AML-193 (cell line): ENCODE data around the gene WFDC2.

Experiments
- DNase-seq, 2 experiments: peaks; one replicate each; lab custom pipeline; 2025; lab: John Stamatoyannopoulos, UW

The WFDC2 gene

GRCh38 chr20:45497971-45498494, 28.5 kb downstream of the WFDC2 start:
- no peak for DNase-seq

- DNase-seq = no peak
Measured at GRCh38 chr20:45500022-45500421, 30.5 kb downstream of the WFDC2 start.

- DNase-seq = no peak
Measured at GRCh38 chr20:45501600-45501999, 32.0 kb downstream of the WFDC2 start.

GRCh38 chr20:45502561-45502960, 33.0 kb downstream of the WFDC2 start:
- DNase-seq = no peak

DNA sequence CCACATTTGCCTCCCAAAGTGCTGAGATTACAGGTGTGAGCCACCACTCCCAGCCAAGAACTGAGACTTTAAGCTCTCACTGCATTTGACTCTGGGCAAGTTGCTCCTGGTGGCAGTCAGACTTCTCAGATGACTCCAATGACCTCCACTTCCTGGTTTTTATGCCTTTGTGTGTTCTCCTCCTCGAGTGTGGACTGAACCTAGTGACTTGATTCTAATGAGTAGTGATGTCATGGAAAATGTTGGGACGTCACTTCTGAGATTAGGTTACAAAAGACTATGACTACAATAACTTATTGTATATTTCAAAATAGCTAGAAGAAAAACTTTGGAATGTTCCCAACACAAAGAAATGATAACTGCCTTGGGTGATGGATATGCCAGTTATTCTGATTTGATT, 33.9 kb downstream of the WFDC2 start:
- no peak for DNase-seq

- no peak for DNase-seq
Measured at GRCh38 chr20:45506398-45506797, 36.8 kb downstream of the WFDC2 start.

DNA sequence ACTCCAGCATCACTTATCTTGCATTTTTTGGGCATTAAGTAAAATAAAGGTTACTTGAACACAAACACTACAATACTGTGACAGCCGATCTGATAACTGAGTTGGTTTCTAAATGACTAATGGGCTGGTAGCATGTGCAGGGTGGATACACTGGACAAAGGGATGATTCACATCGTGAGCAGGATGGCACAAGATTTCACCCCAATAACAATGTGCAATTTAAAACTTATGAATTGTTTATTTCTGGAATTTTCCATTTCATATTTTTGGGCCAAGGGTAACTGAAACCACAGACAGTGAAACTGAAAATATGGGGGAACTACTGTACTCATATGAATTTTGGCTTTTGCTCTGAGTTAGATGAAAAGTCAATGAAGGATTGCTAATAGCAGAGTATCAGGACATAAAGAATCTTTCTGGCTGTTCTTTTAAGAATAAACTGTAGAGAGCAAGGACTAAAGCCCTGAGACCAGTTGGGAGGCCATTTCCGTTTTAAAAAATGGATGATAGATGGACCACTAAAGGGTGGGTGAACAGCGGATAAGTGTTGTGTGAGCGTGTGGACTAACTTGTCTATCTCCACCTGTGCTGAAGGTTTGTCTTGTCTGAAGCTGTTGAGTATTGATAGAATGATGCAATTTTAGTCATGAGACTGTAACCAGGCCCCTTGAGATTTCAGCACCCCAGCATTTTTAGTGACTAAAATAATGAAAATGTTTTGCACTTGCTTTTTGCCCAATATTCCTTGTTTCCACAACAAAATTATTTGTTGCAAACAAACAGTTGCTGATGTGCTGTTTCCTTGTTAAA, 37.7 kb downstream of the WFDC2 start:
- no peak for DNase-seq

DNA sequence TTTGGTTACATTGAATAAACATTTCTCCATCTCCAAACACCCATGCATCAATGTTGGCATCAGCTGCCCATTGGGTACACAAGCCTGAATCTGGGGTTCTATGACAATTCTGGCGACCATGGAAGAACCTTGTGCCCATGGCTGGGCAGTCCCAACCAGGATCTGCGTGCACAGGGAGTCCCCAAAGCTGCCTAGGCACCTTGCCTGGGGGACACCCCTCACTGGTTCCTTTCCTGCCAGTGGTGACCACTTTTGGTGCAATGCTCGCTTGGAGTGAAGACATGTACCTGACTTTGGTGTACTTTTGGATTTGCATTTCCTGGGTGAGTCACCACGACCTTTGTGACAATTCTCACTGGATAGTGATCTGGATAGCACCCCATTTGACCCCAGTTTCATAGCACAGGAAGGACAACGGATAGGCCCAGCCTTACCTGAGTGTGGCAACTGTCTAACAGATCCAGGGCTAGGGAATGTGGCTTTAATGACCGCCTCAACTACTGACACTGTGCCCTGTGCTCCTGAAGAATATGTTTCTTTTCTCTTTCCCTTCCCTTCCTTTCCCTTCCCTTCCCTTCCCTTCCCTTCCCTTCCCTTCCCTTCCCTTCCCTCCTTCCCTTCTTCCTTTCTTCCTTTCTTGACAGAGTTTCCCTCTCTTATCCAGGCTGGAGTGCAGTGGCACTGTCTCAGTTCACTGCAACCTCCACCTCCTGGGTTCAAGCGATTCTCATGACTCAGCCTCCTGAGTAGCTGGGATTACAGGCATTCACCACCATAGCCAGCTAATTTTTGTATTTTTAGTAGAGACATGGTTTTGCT, 38.7 kb downstream of the WFDC2 start:
- no peak for DNase-seq

DNA sequence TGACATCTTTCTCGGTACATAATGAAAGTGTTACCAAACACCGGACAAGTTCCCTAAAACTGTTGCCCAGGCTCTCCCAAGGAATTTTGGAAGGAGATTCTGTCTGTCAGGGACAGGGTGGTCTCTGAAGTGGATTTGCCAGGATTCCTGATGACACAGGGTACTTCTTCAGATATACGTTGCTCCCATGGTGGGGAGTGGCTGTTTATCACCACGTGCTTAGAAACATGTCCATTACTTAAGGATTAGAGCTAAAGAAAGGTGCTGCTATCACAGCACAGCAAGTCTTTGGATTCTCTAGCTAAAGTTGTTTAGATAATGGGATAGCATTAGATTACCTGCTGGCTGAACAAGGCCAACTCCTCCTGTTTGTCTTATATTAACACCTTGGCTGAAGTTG, 39.5 kb downstream of the WFDC2 start:
- no peak for DNase-seq

GRCh38 chr20:45510242-45510862, 40.8 kb downstream of the WFDC2 start:
- no peak for DNase-seq

GRCh38 chr20:45515147-45515913, 45.8 kb downstream of the WFDC2 start, which contains the start of gene SPINT3:
Gene SPINT3 (minus strand): TSS chr20:45515622. CDS start chr20:45515608, 14 bp downstream.
- no peak for DNase-seq

DNA sequence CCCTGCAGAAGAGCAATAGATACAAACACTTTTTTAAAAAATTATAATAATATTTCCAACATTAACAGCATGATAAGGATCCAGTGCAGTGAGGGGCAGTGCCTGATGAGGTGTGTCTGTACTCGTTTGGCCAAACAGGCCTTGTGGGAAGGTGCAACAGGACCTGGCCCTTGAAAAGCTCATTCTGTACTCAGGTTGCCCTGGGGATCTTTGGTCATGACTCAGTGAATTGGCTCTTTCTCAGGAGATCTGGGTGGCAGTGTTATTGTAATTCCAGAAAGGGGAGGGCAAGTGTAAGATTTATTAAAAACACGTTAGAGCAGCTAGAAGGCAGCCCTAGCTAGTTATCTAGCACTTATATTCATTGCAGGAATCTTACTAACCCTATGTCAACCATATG, 48.7 kb downstream of the WFDC2 start:
- DNase-seq = no peak

DNA sequence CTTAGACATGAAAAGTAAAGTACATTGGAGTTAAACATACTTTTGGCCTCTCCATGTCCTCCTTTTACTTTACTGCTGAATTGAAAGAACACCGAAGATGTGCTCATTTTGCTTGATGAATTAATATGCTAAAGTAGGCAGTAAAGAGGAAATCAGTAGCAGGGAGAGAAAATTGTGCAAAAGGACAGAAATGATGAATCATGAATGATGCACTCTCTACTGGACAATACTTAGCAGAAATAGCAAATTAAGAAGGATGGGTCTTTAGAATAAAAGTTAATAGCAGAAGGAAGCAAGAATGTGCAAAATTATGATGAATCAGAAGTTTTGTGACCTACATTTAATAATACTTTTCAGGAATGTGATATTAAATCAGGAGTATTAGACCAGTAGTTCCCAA, 54.3 kb downstream of the WFDC2 start:
- no peak for DNase-seq

- no peak for DNase-seq
Measured at GRCh38 chr20:45527294-45527693, 57.7 kb downstream of the WFDC2 start.
